Prostate gland (tissue), 2 donors: ENCODE measurements around the gene RAD23B. TPM values are rescaled to one million over a fixed set of nuclear protein-coding genes. Genes with fewer than 3 reads are reported as not detected.
A peak's percentile ranks its signal among the peaks of the same experiment; 100 is the strongest.

Experiments
- DNase-seq: peaks from one replicate; pipeline ENCODE4 v3.0.0-alpha.2; 2019; ENCODE audit warnings: low spot score
- H3K27ac ChIP-seq, 2 donors: fragments of 200-600 bp; sonication (generic); 2 replicates each; pipeline ENCODE4 v1.5.1; 2017 to 2019
- H3K27me3 ChIP-seq: fragments of 200-600 bp; sonication (generic); replicated peaks from 2 replicates; pipeline ENCODE4 v1.5.1; 2019; ENCODE audit not compliant: insufficient read depth
- H3K36me3 ChIP-seq, 2 donors: fragments of 200-600 bp; sonication (generic); 1 replicate in 1 of 2; 2 replicates in 1 of 2; pipeline versions ENCODE4 v1.5.1 to v1.8.1; 2017 to 2019
- H3K4me1 ChIP-seq: fragments of 200-600 bp; sonication (generic); replicated peaks from 2 replicates; pipeline ENCODE4 v1.5.1; 2019
- H3K4me3 ChIP-seq, 2 donors: fragments of 200-600 bp; sonication (generic); 2 replicates each; pipeline ENCODE4 v1.5.1; 2017 to 2019
- H3K9me3 ChIP-seq: fragments of 200-600 bp; sonication (generic); 2 replicates; pipeline ENCODE4 v1.5.1; 2017
- POLR2A ChIP-seq: fragments of 450-650 bp; IDR thresholded peaks from one replicate; pipeline ENCODE4 v1.6.1; 2016; ENCODE audit warnings: antibody characterized with exemption, mild to moderate bottlenecking
- POLR2AphosphoS5 ChIP-seq: sonication (generic); formaldehyde crosslinking; IDR thresholded peaks from one replicate; pipeline ENCODE4 v1.6.1; 2017; ENCODE audit warnings: antibody characterized with exemption
- WGBS: methylation state at CpG from one replicate; pipeline ENCODE4 v1.1.5; 2018; 5-methylcytosine and 5-hydroxymethylcytosine counted together
- intact Hi-C: fragments of 100-400 bp; cut with DNase I; formaldehyde crosslinking; loops from one replicate; pipeline ENCODE4 v1.14.2; 2022
- total RNA-seq, 2 donors: library from RNA; depleted of rRNA; stranded (reverse); fragments of >200 nt; gene quantifications; one replicate each; pipeline ENCODE4 v1.1.0, GENCODE V29; 2016
- TF ChIP-seq, protein P1 (sequence below), 4 experiments: fragments of 200-600 bp in 2 of 4; fragments of 450-650 bp in 2 of 4; sonication (generic) in 2 of 4; IDR thresholded peaks; 1 replicate in 3 of 4; 2 replicates in 1 of 4; pipeline ENCODE4 v1.5.1; 2016 to 2019; ENCODE audit warnings: antibody characterized with exemption in 4 of 4, mild to moderate bottlenecking in 2 of 4, moderate library complexity in 2 of 4

Gene RAD23B
- total RNA-seq, 2 donors from 2014 or later, result 92.3 to 111 TPM

DNA sequence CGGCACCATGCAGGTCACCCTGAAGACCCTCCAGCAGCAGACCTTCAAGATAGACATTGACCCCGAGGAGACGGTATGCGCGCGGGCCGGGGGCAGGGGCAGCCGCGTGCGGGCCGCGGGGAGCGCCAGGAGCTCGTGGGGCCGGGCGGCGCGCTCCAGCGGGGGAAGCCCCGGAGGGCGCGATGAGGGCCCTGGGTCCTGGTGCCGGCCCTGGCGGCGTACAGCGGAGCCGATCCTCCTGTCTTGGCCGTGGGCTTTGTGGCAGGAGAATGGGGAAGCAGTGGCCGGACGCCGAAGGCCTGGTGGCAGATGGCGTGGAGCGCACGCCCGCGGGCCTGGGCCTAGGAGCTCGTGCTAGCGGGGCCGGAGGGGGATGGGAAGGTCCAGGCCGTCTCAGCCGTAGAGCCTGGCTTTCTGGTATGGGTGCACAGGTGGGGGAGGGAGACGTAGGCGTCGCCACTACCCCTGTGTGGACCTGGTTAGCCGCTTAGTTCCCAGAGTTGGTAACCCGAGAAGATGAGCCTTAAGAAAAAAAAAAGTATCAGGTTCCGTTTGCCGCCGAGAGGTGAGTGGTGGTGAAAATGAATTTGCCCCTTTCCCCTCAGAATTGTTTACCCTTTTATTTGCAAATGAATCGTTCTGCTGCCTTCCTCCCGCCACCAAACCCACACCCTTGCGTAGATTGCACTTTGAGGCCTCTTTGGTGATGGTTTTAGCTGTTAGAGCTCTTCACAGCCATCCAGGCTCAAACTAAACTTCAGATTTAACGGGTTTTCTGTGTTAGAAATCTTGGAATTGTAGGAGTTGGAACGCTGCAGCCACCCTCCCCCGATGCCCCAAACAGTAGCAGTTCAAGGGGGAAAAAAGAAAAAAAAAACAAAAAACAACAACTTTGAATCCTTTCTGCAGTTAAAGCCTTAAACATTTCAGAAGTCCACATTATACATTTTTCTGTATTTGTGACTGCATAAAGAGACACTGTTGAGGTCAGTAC is 841 bp downstream of the RAD23B start:
- DNase-seq, result peak; percentile 81
- intact Hi-C loops, result loop anchor here (10.0 kb wide), 1 partner anchor 419 kb away; the partner anchor contains the start of gene ZNF462
- H3K4me3 ChIP-seq, result peak overlapping the region; percentile 99 to 100

DNA sequence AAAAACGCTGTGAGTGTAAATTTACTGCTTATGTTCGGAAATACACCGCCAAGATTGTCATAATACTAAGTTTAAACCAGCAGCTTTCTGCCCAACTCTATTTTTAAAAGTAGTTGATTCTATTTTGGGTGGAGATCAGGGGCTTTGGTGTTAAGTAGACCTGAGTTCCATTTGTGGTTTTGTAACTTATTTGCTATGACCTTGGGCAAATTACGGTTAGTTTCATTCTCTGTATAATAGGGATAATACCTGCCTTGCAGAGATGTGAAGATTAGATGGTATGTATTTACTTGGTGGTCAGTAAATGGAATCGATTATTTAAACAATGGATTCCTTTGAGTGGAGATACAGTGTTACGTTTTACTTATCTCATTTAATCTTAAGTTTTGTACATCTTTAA is 1.6 kb downstream of the RAD23B start:
- H3K9me3 ChIP-seq, result no peaks in the 10 kb centered on the region
- H3K36me3 ChIP-seq, result no peaks in the 10 kb centered on the region
- peak overlapping the region; percentile 99 to 100 for H3K27ac ChIP-seq
- intact Hi-C loops, result loop anchor here (10.0 kb wide), 1 partner anchor 420 kb away; the partner anchor contains the start of gene ZNF462
- peak overlapping the region; percentile 99 to 100 for H3K4me3 ChIP-seq
- 1% methylated on average over 6 of the region's 6 CpGs for WGBS
- no peak for DNase-seq
- H3K4me1 ChIP-seq, result peaks cover 3% of the 10 kb centered on the region
- no peak for TF ChIP-seq POLR2AphosphoS5
- TF ChIP-seq, protein P1, sequence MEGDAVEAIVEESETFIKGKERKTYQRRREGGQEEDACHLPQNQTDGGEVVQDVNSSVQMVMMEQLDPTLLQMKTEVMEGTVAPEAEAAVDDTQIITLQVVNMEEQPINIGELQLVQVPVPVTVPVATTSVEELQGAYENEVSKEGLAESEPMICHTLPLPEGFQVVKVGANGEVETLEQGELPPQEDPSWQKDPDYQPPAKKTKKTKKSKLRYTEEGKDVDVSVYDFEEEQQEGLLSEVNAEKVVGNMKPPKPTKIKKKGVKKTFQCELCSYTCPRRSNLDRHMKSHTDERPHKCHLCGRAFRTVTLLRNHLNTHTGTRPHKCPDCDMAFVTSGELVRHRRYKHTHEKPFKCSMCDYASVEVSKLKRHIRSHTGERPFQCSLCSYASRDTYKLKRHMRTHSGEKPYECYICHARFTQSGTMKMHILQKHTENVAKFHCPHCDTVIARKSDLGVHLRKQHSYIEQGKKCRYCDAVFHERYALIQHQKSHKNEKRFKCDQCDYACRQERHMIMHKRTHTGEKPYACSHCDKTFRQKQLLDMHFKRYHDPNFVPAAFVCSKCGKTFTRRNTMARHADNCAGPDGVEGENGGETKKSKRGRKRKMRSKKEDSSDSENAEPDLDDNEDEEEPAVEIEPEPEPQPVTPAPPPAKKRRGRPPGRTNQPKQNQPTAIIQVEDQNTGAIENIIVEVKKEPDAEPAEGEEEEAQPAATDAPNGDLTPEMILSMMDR (IDR thresholded peaks at IDR 0.05), result no peak
- TF ChIP-seq POLR2A, result no peak
- H3K27me3 ChIP-seq, result no peaks in the 10 kb centered on the region

More for the DNA sequence above, 841 bp downstream of the RAD23B start:
- under 1% methylated on average over 36 of the region's 55 CpGs for WGBS
- H3K9me3 ChIP-seq, result no peaks in the 10 kb centered on the region
- no peaks in the 10 kb centered on the region for H3K36me3 ChIP-seq
- H3K27me3 ChIP-seq, result no peaks in the 10 kb centered on the region
- peak overlapping the region; percentile 99 to 100 for H3K27ac ChIP-seq
- peaks cover 3% of the 10 kb centered on the region for H3K4me1 ChIP-seq
- TF ChIP-seq, protein P1 (IDR thresholded peaks at IDR 0.05), result no peak
- TF ChIP-seq POLR2A, result peak; percentile 51
- TF ChIP-seq POLR2AphosphoS5, result peak; percentile 53

DNA sequence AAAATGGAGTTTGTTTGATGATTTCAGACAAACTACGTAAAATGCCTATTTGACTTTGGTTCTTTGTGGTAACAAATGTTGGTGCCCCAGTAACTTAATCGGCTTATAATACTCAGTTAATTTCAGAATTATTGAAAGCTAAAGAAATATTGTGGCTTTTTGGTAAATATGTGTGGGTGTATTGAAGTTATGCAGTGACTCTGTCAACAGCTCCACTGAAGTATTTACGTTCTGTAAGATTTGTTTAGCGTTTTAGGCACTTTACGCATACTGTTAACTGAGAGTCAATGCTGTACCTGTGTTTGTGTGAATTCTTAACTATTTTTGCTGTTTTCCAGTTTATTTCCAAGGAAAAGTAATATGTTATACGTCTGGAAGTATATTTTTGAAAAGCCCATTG is 2.2 kb downstream of the RAD23B start:
- H3K27me3 ChIP-seq, result no peaks in the 10 kb centered on the region
- H3K27ac ChIP-seq, result peak overlapping the region; percentile 99 to 100
- intact Hi-C loops, result loop anchor here (10.0 kb wide), 1 partner anchor 420 kb away; the partner anchor contains the start of gene ZNF462
- H3K36me3 ChIP-seq, result no peaks in the 10 kb centered on the region
- DNase-seq, result no peak
- peaks cover 3% of the 10 kb centered on the region for H3K4me1 ChIP-seq
- no peaks in the 10 kb centered on the region for H3K9me3 ChIP-seq
- H3K4me3 ChIP-seq, result peak overlapping the region in 1 of 2 donors; percentile 100
- TF ChIP-seq, protein P1 (IDR thresholded peaks at IDR 0.05), result no peak
- TF ChIP-seq POLR2AphosphoS5 (no peak), POLR2A (no peak)
- WGBS, result 15% methylated on average over 6 of the region's 6 CpGs

DNA sequence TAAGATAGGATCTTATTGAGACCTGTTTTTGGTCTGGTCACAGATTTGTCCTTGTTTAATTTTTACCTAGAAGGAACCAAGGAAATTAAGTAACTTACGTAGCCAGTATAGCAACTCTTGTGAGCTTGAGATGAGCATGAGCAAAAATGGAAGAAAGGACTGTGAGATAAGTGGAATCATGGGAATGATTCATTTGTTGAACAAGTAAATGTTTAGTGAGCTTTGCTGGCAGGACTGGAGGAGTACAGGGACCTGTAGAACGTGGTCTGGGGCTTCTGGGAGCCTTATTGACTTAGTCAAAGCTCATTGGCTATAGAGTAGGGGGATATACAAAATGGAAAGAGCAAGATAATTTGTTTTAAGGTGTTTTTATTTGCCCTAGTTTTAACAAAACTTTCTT is 3.0 kb downstream of the RAD23B start:
- no peaks in the 10 kb centered on the region for H3K9me3 ChIP-seq
- intact Hi-C loops, result loop anchor here (10.0 kb wide), 1 partner anchor 421 kb away; the partner anchor contains the start of gene ZNF462
- peaks cover 3% of the 10 kb centered on the region for H3K4me1 ChIP-seq
- WGBS, result 35% methylated on average over 2 of the region's 2 CpGs
- no peaks in the 10 kb centered on the region for H3K27me3 ChIP-seq
- TF ChIP-seq POLR2AphosphoS5 (peak; percentile 71), POLR2A (no peak)
- TF ChIP-seq, protein P1 (IDR thresholded peaks at IDR 0.05), result no peak
- H3K36me3 ChIP-seq, result no peaks in the 10 kb centered on the region
- peak overlapping the region in 1 of 2 donors; percentile 100 for H3K4me3 ChIP-seq
- H3K27ac ChIP-seq, result peak overlapping the region; percentile 99 to 100
- DNase-seq, result peak; percentile 43
